ENCODE data around the gene ZNF202. TPM values are rescaled to one million over a fixed set of nuclear protein-coding genes. Genes with fewer than 3 reads are reported as not detected.

Gene ZNF202
- polyA plus RNA-seq, 2 of the 4 experiments (the other 2 are of a cell fraction), result 10.0 to 14.2 TPM

DNA sequence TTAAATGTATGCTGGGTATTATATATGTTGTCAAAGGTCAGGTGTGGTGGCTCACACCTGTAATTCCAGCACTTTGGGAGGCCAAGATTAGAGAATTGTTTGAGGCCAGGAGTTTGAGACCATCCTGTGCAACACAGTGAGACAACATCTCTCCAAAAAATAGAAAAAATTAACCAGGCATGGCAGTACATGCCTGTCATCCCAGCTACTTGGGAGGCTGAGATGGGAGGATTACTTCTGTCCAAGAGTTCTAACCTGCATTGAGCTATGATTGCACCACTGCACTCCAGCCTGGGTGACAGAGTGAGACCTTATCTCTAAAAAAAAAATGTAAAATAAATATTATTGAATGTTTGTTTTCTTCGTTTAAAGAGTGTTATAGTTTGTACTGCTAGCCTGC lies 24.1 kb upstream of the ZNF202 start (continued):
- TF ChIP-seq EHMT2 (IDR thresholded peaks at IDR 0.05; ENCODE audit: low read depth), result no peak
- no peak for TF ChIP-seq SREBF2 (IDR thresholded peaks at IDR 0.05)
- TF ChIP-seq PHF8 (IDR thresholded peaks at IDR 0.05; ENCODE audit: borderline replicate concordance, low read depth), result no peak
- TF ChIP-seq, protein P1, sequence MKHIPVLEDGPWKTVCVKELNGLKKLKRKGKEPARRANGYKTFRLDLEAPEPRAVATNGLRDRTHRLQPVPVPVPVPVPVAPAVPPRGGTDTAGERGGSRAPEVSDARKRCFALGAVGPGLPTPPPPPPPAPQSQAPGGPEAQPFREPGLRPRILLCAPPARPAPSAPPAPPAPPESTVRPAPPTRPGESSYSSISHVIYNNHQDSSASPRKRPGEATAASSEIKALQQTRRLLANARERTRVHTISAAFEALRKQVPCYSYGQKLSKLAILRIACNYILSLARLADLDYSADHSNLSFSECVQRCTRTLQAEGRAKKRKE (CRISPR knock-in tag; IDR thresholded peaks at IDR 0.05; ENCODE audit: low read depth), result no peak
- TF ChIP-seq CBX8 (IDR thresholded peaks at IDR 0.05), result no peak
- TF ChIP-seq CHD2 (IDR thresholded peaks at IDR 0.05; ENCODE audit: low read length, partially characterized antibody), result no peak
- no peak for TF ChIP-seq GATA3 (IDR thresholded peaks at IDR 0.05; ENCODE audit: borderline replicate concordance)
- TF ChIP-seq POLR2AphosphoS2 (conservative IDR thresholded peaks at IDR 0.05; ENCODE audit: low read length), result no peak

DNA sequence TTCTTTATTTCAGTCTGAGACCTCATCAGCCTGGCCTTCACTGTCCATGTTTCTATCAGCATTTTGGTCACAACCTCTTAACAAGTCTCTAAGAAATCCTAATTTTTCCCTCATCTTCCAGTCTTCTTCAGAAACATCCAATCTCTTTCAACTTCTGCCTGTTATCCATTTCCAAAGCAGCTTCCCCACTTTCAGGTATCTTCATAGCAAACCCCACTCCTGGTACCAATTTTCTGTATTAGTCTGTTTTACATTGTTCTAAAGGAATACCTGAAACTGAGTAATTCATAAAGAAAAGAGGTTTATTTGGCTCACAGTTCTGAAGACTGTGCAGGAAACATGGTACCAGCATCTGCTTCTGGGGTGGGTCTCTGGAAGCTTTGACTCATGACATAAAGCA lies 21.0 kb upstream of the ZNF202 start:
- no peak for FAIRE-seq
- CTCF ChIA-PET, result no interaction called here
- TF ChIP-seq CHD2 (IDR thresholded peaks at IDR 0.05; ENCODE audit: low read length, partially characterized antibody) (no peak), SREBF2 (IDR thresholded peaks at IDR 0.05) (no peak), FOSL2 (IDR thresholded peaks at IDR 0.05) (no peak), FOSL2 (CRISPR knock-in tag; IDR thresholded peaks at IDR 0.05) (no peak), ZFP36 (IDR thresholded peaks at IDR 0.05; ENCODE audit: borderline replicate concordance, partially characterized antibody) (no peak), GATA3 (IDR thresholded peaks at IDR 0.05; ENCODE audit: borderline replicate concordance) (no peak), BHLHE40 (IDR thresholded peaks at IDR 0.05; ENCODE audit: low read depth, low read length) (no peak), POLR2A (IDR thresholded peaks at IDR 0.05; ENCODE audit: low read length) (no peak), RAD21 (conservative IDR thresholded peaks at IDR 0.05 in 1 of 2, IDR thresholded peaks at IDR 0.05 in 1 of 2) (no peak), RNF2 (IDR thresholded peaks at IDR 0.05; ENCODE audit: borderline replicate concordance, low read depth) (no peak), CHD4 (IDR thresholded peaks at IDR 0.05; ENCODE audit: borderline replicate concordance) (no peak), CEBPB (IDR thresholded peaks at IDR 0.05) (no peak), ZC3H11A (IDR thresholded peaks at IDR 0.05) (no peak), JUN (IDR thresholded peaks at IDR 0.05) (no peak), PHF8 (IDR thresholded peaks at IDR 0.05; ENCODE audit: borderline replicate concordance, low read depth) (no peak)
- TF ChIP-seq, protein P1 (CRISPR knock-in tag; IDR thresholded peaks at IDR 0.05; ENCODE audit: low read depth), result no peak

DNA sequence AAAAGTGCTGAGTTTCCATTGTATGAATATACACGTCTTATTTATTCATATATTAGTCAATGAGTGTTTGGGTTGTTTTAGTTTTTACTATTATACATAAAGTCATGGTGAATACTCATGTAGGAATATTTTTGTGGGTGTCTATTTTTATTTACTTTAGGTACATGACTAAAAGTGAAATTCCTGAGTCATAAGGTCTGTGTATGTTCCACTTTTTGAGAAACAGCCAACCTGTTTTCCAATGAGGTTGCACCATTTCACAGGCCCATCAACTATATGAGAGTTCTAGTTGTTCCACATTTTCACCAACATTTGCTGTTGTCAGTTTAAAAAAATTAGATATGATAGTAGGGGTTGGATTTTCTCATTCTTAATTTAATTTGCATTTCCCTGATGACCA lies 19.4 kb upstream of the ZNF202 start:
- CTCF ChIA-PET, result no interaction called here
- TF ChIP-seq ZSCAN20 (CRISPR knock-in tag; IDR thresholded peaks at IDR 0.05), result no peak
- TF ChIP-seq, protein P2, sequence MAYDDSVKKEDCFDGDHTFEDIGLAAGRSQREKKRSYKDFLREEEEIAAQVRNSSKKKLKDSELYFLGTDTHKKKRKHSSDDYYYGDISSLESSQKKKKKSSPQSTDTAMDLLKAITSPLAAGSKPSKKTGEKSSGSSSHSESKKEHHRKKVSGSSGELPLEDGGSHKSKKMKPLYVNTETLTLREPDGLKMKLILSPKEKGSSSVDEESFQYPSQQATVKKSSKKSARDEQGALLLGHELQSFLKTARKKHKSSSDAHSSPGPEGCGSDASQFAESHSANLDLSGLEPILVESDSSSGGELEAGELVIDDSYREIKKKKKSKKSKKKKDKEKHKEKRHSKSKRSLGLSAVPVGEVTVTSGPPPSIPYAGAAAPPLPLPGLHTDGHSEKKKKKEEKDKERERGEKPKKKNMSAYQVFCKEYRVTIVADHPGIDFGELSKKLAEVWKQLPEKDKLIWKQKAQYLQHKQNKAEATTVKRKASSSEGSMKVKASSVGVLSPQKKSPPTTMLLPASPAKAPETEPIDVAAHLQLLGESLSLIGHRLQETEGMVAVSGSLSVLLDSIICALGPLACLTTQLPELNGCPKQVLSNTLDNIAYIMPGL (CRISPR knock-in tag; IDR thresholded peaks at IDR 0.05; ENCODE audit: borderline replicate concordance), result no peak
- TF ChIP-seq HDAC2 (IDR thresholded peaks at IDR 0.05), result no peak
- no peak for TF ChIP-seq TFCP2L1 (CRISPR knock-in tag; IDR thresholded peaks at IDR 0.05)
- TF ChIP-seq, protein P3, sequence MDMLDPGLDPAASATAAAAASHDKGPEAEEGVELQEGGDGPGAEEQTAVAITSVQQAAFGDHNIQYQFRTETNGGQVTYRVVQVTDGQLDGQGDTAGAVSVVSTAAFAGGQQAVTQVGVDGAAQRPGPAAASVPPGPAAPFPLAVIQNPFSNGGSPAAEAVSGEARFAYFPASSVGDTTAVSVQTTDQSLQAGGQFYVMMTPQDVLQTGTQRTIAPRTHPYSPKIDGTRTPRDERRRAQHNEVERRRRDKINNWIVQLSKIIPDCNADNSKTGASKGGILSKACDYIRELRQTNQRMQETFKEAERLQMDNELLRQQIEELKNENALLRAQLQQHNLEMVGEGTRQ (IDR thresholded peaks at IDR 0.05), result no peak
- no peak for TF ChIP-seq CBX8 (IDR thresholded peaks at IDR 0.05)
- no peak for TF ChIP-seq CBX2 (IDR thresholded peaks at IDR 0.05; ENCODE audit: borderline replicate concordance, low read depth)
- no peak for TF ChIP-seq POLR2AphosphoS2 (conservative IDR thresholded peaks at IDR 0.05; ENCODE audit: low read length)
- no peak for TF ChIP-seq NR3C1 (IDR thresholded peaks at IDR 0.05)
- TF ChIP-seq CHD4 (IDR thresholded peaks at IDR 0.05; ENCODE audit: borderline replicate concordance), result no peak
- no peak for TF ChIP-seq RARB (CRISPR knock-in tag; IDR thresholded peaks at IDR 0.05)
- no peak for TF ChIP-seq HOXB13 (CRISPR knock-in tag; IDR thresholded peaks at IDR 0.05; ENCODE audit: low read depth)
- TF ChIP-seq RAD21 (conservative IDR thresholded peaks at IDR 0.05 in 1 of 2, IDR thresholded peaks at IDR 0.05 in 1 of 2), result no peak
- TF ChIP-seq, protein P4, sequence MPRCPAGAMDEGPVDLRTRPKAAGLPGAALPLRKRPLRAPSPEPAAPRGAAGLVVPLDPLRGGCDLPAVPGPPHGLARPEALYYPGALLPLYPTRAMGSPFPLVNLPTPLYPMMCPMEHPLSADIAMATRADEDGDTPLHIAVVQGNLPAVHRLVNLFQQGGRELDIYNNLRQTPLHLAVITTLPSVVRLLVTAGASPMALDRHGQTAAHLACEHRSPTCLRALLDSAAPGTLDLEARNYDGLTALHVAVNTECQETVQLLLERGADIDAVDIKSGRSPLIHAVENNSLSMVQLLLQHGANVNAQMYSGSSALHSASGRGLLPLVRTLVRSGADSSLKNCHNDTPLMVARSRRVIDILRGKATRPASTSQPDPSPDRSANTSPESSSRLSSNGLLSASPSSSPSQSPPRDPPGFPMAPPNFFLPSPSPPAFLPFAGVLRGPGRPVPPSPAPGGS (IDR thresholded peaks at IDR 0.05), result no peak
- DNase-seq (ENCODE audit: low read depth in 1 of 2, low spot score in 1 of 2) (no peak), ATAC-seq (no peak), FAIRE-seq (no peak)
- H3K4me1 ChIP-seq, result no peaks in the 10 kb centered on the region
- no peaks in the 10 kb centered on the region for H3K9me3 ChIP-seq
- H3K27ac ChIP-seq, result no peak overlapping the region
- POLR2A ChIA-PET, result no interaction called here
- no peak overlapping the region for H3K4me3 ChIP-seq
- H3K4me2 ChIP-seq, result no peak overlapping the region
- 5% methylated on average over 1 of the region's 1 CpG for WGBS (ENCODE audit: missing lambda C conversion rate)

More for the DNA sequence above, 21.0 kb upstream of the ZNF202 start:
- Histone ChIP-seq H3K4me1 (no peaks in the 10 kb centered on the region), H3K27ac (no peak overlapping the region), H3K9me3 (no peaks in the 10 kb centered on the region), H3K4me3 (no peak overlapping the region), H3K4me2 (no peak overlapping the region)
- DNase-seq (ENCODE audit: low read depth in 1 of 2, low spot score in 1 of 2), result no peak
- ATAC-seq, result no peak
- POLR2A ChIA-PET, result no interaction called here

Measured in A549 (cell line).